Measurements from ENCODE around the gene HECTD1. TPM values are rescaled to one million over a fixed set of nuclear protein-coding genes. Genes with fewer than 3 reads are reported as not detected.

The HECTD1 gene
- total and polyA plus RNA-seq, 9 of the 15 experiments (the other 6 are each of a cell fraction or from before 2014, with no cell fraction given): 27.9 to 111 (median 78.1) TPM

GRCh38 chr14:31122098-31122611 is 85.4 kb downstream of the HECTD1 start:
- CTCF ChIA-PET (ENCODE audit: low intra/inter-chr PET ratio): no interaction called here
- no peak overlapping the region for H3K27ac ChIP-seq (ENCODE audit: extremely low read depth, low read depth, low read length)
- H3K9me3 ChIP-seq (replicated peaks; ENCODE audit: control insufficient read depth, insufficient read depth, low read depth, low read length): no peaks in the 10 kb centered on the region
- TF ChIP-seq RBM17 (IDR thresholded peaks at IDR 0.05; ENCODE audit: borderline replicate concordance, low read depth, low read length) (no peak), CBFA2T2 (conservative IDR thresholded peaks at IDR 0.05) (no peak), PYGO2 (tag; IDR thresholded peaks at IDR 0.05) (no peak), FIP1L1 (IDR thresholded peaks at IDR 0.05; ENCODE audit: low read depth, low read length, poor library complexity, severe bottlenecking) (no peak), RCOR1 (IDR thresholded peaks at IDR 0.05; ENCODE audit: borderline replicate concordance in 1 of 2, low read depth in 2 of 2, low read length in 2 of 2) (no peak), NR3C1 (CRISPR knock-in tag; IDR thresholded peaks at IDR 0.05) (no peak), NR0B1 (IDR thresholded peaks at IDR 0.05; ENCODE audit: partially characterized antibody) (no peak), HNRNPK (IDR thresholded peaks at IDR 0.05; ENCODE audit: low read depth, low read length, poor library complexity, severe bottlenecking) (no peak), EHMT2 (IDR thresholded peaks at IDR 0.05) (no peak), PRDM10 (IDR thresholded peaks at IDR 0.05; ENCODE audit: partially characterized antibody) (no peak), MCM5 (IDR thresholded peaks at IDR 0.05; ENCODE audit: low read depth) (no peak)
- no peak overlapping the region for H3K9ac ChIP-seq (ENCODE audit: insufficient read depth in 1 of 2, low read depth in 2 of 2, low read length in 2 of 2)
- no peak for DNase-seq (ENCODE audit: extremely low read depth in 1 of 4, low spot score in 3 of 4)
- H3K9me1 ChIP-seq (ENCODE audit: control insufficient read depth, insufficient read depth, low read length): no peaks in the 10 kb centered on the region
- no peak; the same call in 2 of the 3 replicates for ATAC-seq
- no peak overlapping the region for H3K4me3 ChIP-seq
- BruUV-seq (replicated peaks): no TSS peak
- H3K4me1 ChIP-seq (replicated peaks in 1 of 2; ENCODE audit: control insufficient read depth in 2 of 2, insufficient read depth in 2 of 2, low read length in 2 of 2): no peaks in the 10 kb centered on the region
- FAIRE-seq: no peak
- H2AFZ ChIP-seq (ENCODE audit: low read depth, low read length): no peak overlapping the region
- no peaks in the 10 kb centered on the region for H3K79me2 ChIP-seq (ENCODE audit: control insufficient read depth, insufficient read depth, low read length)
- POLR2A ChIA-PET: interaction anchor here (0.7 kb wide), 1 partner anchor 61 kb away, joined by 3 read pairs; no protein-coding TSS in a partner anchor
- in situ Hi-C loops (cut with MboI): no loop called here
- no peaks in the 10 kb centered on the region for H4K20me1 ChIP-seq (replicated peaks; ENCODE audit: control insufficient read depth, insufficient read depth, low read length)
- peaks cover 89% of the 10 kb centered on the region for H3K36me3 ChIP-seq (ENCODE audit: control insufficient read depth, insufficient read depth, low read length)
- H3K27me3 ChIP-seq (ENCODE audit: control insufficient read depth in 2 of 2, insufficient read depth in 2 of 2, low read length in 2 of 2): no peaks in the 10 kb centered on the region
- WGBS (ENCODE audit: insufficient coverage, low coverage, missing lambda C conversion rate): 82% methylated on average over 8 of the region's 8 CpGs
- intact Hi-C loops (cut with micrococcal nuclease): no loop called here
- no peak overlapping the region for H3K4me2 ChIP-seq (ENCODE audit: insufficient read depth, low read length)

Measured in K562 (cell line).